SK-N-MC (cell line): Measurements from ENCODE around the gene RAP1GAP2.

Experiments
- EZH2 ChIP-seq: fragments of 200-600 bp; sonication (generic); IDR thresholded peaks from one replicate; pipeline ENCODE4 v1.6.1; 2017; ENCODE audit warnings: antibody characterized with exemption
- FOXP2 ChIP-seq: optimal IDR thresholded peaks from 2 replicates; pipeline ENCODE3; 2011; ENCODE audit warnings: mild to moderate bottlenecking, moderate library complexity; ENCODE audit not compliant: insufficient read depth; ENCODE audit errors: extremely low read length, control extremely low read depth
- POLR2AphosphoS5 ChIP-seq: IDR thresholded peaks from 2 replicates; pipeline ENCODE4 v1.6.1; 2012; ENCODE audit warnings: mild to moderate bottlenecking, low read depth, low read length, borderline replicate concordance

GRCh38 chr17:3048727-3049471 lies 252.7 kb downstream of the RAP1GAP2 start:
- TF ChIP-seq EZH2, result no peak
- TF ChIP-seq POLR2AphosphoS5, result no peak
- TF ChIP-seq FOXP2, result no peak
